DMS53 treated with DMSO at 0.1 percent for 48 hours (cell line): Measurements from ENCODE around the gene JUNB.

ENCODE experiments used
- DNase-seq: peaks from one replicate; lab custom pipeline; 2025; ENCODE audit not compliant: unreplicated experiment; lab: John Stamatoyannopoulos, UW

JUNB gene

GRCh38 chr19:12773571-12773970 lies 17.7 kb upstream of the JUNB start:
- DNase-seq = no peak

GRCh38 chr19:12774588-12775555 lies 16.4 kb upstream of the JUNB start, which contains the start of gene HOOK2:
Gene HOOK2, minus strand, starts transcription at chr19:12775552. Its CDS starts 103 bp downstream, at chr19:12775449.
- peak; percentile 88 for DNase-seq

GRCh38 chr19:12777217-12778016 lies 13.9 kb upstream of the JUNB start:
- DNase-seq = peak; percentile 56

- peak; percentile 40 for DNase-seq
These were observed 13.0 kb upstream of the JUNB start for GRCh38 chr19:12778017-12778904.

- no peak for DNase-seq
These were observed 12.5 kb upstream of the JUNB start for GRCh38 chr19:12778905-12779161.

- no peak for DNase-seq
These were observed 11.9 kb upstream of the JUNB start for GRCh38 chr19:12779162-12779993.

- DNase-seq = peak; percentile 12
These were observed 9.2 kb upstream of the JUNB start for GRCh38 chr19:12782174-12782423.

GRCh38 chr19:12782424-12783290 lies 8.6 kb upstream of the JUNB start:
- no peak for DNase-seq

- DNase-seq = no peak
These were observed 7.9 kb upstream of the JUNB start for GRCh38 chr19:12783291-12783848.

GRCh38 chr19:12783849-12784393 lies 7.4 kb upstream of the JUNB start:
- DNase-seq = no peak

- no peak for DNase-seq
These were observed 6.9 kb upstream of the JUNB start for GRCh38 chr19:12784394-12784870.

GRCh38 chr19:12784871-12785430 lies 6.3 kb upstream of the JUNB start:
- no peak for DNase-seq

GRCh38 chr19:12785431-12786031 lies 5.8 kb upstream of the JUNB start:
- no peak for DNase-seq

- no peak for DNase-seq
These were observed 5.0 kb upstream of the JUNB start for GRCh38 chr19:12786141-12786870.

GRCh38 chr19:12786952-12787351 lies 4.3 kb upstream of the JUNB start:
- no peak for DNase-seq

- no peak for DNase-seq
These were observed 3.8 kb upstream of the JUNB start for GRCh38 chr19:12787458-12787857.

GRCh38 chr19:12788042-12788681 lies 3.1 kb upstream of the JUNB start:
- no peak for DNase-seq
